HG02970 (cell line): ENCODE results near the gene TEKT3.

Source experiments
- ATAC-seq: cut with Tn5 transposase; IDR thresholded peaks from one replicate; pipeline ENCODE4 v1.9.1; 2021; ENCODE audit warnings: mild to moderate bottlenecking, moderate library complexity, moderate number of reproducible peaks; ENCODE audit not compliant: unreplicated experiment, low FRiP score

TEKT3 gene

DNA sequence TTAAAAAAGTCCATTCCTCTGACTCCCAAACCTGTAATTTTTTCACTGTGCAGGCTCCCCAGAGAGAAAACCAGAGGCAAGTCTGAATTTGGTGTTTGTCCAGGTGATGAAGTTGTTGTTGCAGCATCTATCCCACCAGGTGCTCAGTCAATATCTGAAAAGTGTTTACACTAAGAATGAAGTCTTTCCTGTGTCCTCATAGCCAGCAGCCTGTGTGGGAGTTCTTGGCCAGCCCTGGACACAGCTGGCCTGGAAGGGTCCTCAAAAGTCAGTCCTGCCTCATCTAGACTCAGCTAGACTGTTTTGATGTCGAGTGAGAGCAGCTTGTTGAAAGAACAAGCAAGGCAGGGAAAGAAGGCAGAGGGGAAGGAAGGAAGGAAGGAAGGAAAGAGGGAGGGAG, 72.9 kb downstream of the TEKT3 start:
- ATAC-seq: no peak

GRCh38 chr17:15267996-15268395, 73.4 kb downstream of the TEKT3 start:
- no peak for ATAC-seq

- ATAC-seq: no peak
Measured at GRCh38 chr17:15266325-15267125, 74.9 kb downstream of the TEKT3 start.

DNA sequence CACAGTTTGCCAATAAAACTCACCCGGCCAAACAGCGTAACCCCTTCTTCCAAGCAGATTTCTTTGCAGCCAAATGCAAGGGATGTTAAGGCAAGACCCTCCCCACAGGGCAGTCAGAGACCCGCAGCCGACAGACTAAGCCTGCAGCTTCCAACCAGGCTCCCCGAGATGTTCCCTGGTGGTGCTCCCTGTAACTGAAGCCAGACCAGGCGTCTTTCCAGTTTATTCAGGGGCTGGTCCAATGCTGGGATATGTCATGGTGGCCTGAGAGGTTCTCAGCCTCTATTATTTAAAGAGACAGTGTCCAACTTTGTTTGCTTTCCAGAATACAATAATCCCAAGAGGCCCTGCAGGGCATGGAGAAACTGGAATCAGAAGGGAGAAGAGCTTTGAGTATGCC, 76.3 kb downstream of the TEKT3 start, which contains the start of gene PMP22:
Gene PMP22 (minus strand): TSS at position 196 of the 400 bp plus-strand sequence. CDS start 4,599 bp downstream, outside the sequence.
- no peak for ATAC-seq

GRCh38 chr17:15264542-15264941, 76.9 kb downstream of the TEKT3 start:
- no peak for ATAC-seq

GRCh38 chr17:15263680-15264079, 77.7 kb downstream of the TEKT3 start:
- ATAC-seq: no peak

DNA sequence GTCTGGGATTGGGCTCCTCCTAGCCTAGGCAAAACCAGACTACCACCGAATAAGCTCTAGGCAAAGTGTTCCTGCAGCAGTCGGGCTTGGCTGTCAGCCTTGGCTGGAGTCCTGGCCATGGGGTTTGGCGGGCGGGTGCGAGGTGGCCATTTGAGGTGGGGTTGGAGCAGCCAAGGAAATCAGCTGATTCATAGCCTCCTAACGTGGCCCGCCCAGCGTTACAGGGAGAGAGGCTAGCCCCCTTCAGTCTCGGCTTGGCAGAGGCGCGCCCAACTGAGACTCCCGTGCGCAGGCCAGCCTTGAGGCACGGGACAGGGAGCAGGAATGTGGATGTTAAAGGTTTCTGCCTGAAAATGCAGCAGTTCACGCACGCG, 78.2 kb downstream of the TEKT3 start:
- no peak for ATAC-seq

DNA sequence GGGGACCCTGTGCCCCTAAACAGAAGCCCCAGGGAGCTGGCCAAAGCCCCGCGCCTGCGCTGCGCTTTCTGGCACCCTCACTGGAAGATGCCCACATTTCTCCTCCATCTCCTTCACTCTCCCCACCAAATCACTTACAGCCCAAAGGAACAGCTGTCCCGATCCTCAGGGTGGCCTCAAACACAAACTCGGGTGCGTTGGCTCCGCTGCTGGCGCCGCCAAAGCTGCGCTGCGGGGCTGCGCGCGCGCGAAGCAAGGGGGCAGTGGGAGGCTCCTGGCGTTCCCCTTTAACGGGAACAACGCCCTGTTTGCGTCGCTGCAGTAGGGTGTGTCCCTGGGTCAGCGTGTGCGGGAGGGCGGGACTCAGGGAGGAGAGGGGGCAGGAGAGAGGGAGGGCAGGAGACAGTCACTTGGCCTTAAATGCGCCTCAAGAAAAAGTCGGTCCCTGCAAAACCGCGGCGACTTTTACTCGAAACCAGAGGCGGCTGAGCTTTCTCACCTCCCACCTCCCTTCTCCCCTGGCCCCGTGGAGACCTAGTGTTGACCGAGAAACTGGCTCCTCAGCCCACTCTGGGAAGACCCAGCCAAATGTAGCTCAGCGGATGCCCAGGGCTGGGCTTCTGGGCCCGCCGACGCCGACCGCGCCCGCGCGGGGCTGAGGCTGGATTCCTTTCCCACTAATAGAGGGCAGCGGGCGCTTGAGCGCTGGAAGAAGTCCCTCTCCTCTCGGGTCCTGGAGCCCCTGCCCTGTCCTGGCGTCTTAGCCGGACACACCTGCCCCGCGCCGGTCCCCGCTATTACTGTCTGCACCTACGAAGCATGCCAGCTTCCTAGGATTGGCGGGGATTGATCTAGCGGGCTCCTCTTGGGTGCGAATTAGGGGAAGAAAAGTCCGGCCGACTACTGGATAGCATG, 78.8 kb downstream of the TEKT3 start:
- ATAC-seq: no peak

DNA sequence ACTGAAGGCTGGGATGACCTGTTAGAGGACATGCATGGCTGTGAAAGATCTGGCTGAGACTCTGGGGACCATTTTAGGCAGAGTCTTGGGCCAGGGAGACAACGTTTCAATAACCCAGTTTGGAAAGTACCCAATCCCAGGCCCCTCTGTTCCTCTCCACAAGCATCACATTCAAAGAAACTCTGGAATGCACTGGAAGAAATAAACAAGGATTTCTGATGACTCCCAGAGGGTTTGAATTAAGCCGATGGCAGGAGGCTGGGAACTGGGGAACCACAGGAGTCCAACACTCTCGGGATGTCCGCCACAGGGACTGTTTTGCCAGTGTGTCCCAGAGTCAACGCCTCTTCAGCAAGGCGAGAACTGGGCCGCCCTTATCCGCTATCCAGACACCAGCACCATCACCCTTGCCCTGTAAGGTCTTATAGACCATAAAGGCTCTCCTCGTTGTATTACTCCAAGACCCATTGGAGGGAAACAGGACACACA, 79.6 kb downstream of the TEKT3 start:
- ATAC-seq: no peak

DNA sequence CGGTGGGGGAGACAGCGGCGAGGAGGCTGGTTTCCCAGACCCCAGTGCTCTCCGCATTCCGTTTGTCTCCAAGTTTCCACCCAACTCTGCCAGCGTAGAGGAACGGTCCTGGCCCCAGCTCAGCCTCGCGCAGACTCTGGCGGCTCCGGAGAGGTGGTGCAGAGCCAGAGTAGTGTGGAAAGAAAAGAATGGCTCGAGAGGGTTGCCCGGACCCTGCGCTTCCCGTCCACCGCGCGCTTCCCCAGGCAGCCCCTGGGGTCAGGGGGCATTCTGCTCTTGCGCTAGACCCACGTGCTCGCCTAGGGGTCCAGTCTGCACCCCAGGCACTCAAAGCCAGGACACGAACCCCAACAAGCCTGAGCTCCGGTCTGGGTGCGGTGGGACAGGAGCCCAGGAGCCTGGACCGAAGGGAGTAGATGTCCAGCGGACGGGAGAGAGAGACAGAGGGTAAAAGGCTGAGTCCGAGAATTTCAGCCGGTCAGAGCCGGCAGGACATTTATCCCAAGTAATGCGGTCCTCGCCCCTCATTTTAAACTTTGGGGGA, 80.1 kb downstream of the TEKT3 start:
- ATAC-seq: no peak

- no peak for ATAC-seq
Measured at GRCh38 chr17:15260376-15261257, 80.8 kb downstream of the TEKT3 start.

- no peak for ATAC-seq
Measured at GRCh38 chr17:15257796-15258512, 83.4 kb downstream of the TEKT3 start.

DNA sequence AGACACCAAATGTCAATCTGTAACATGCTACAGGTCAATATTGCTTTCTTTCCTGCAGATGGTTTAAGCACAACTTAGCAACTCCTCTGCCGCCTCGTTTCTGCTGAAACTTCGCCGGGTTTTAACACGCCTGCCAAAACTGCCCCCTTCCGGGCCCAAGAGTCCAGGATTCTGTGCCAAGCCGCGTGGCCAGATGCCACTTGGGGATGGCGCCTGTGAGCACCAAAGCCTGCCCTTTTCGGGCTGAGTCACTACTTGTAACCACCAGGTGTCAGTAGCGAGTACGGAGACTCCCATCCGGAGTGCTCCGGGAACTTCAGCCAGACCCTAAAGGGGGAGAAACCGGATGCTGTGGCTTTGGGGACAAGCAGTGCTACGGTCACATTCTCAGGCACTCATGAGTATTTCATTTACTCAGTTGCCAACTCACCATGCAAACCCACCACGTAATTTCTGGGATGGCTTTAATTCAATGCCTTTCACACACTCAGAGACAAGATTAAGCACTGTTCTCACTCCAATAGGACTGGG, 84.1 kb downstream of the TEKT3 start:
- ATAC-seq: peak; percentile 60

DNA sequence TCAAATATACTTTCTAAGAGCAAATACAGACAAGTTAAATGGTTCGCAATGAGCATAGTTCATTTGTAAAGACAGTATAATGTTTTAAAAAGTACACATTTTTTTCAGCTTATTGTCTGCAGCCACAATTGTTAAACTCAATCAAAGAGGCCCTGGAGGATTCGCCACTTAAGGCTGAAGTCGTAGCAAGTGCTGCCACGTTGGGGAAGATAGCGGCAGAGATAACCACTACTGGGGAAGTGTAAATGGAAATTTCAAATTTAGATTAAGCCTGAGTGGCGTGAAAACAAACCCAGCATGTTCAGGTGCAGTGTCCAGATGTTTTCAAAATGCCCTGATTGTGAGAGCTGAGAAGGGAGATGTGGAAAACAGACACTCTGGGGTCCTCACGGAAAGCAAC, 84.7 kb downstream of the TEKT3 start:
- no peak for ATAC-seq

- no peak for ATAC-seq
Measured at GRCh38 chr17:15255713-15256454, 85.5 kb downstream of the TEKT3 start.
